HEK293T (cell line): ENCODE measurements around the gene IRF1.

Experiments
- CTCF ChIA-PET: fragments of 350-600 bp; formaldehyde crosslinking; extraction: SDS; loops from one replicate; lab custom pipeline; 2021; ENCODE audit warnings: antibody characterized with exemption, inconsistent platforms; lab: Yijun Ruan, JAX
- POLR2A ChIA-PET: fragments of 350-600 bp; formaldehyde crosslinking; extraction: SDS; loops from one replicate; lab custom pipeline; 2020; ENCODE audit warnings: antibody characterized with exemption, inconsistent platforms; lab: Yijun Ruan, JAX
- DNase-seq: peaks from one replicate; pipeline ENCODE4 v3.0.0; 2012; ENCODE audit warnings: mixed read lengths; ENCODE audit errors: extremely low spot score
- ARNT ChIP-seq: fragments of 450-650 bp; IDR thresholded peaks from 2 replicates; pipeline ENCODE4 v1.6.1; 2017; ENCODE audit warnings: mild to moderate bottlenecking
- BHLHE40 ChIP-seq: fragments of 450-650 bp; IDR thresholded peaks from 2 replicates; pipeline ENCODE4 v1.6.1; 2016; ENCODE audit warnings: mild to moderate bottlenecking, moderate library complexity, borderline replicate concordance
- CTBP1 ChIP-seq: fragments of 450-650 bp; IDR thresholded peaks from 2 replicates; pipeline ENCODE4 v1.6.1; 2016; ENCODE audit warnings: borderline replicate concordance
- ELF4 ChIP-seq: fragments of 450-650 bp; IDR thresholded peaks from 2 replicates; pipeline ENCODE4 v1.6.1; 2017; ENCODE audit warnings: antibody characterized with exemption
- FOXA1 ChIP-seq: fragments of 450-650 bp; IDR thresholded peaks from 2 replicates; pipeline ENCODE4 v1.6.1; 2016; ENCODE audit warnings: mild to moderate bottlenecking
- FOXK2 ChIP-seq: fragments of 450-650 bp; IDR thresholded peaks from 2 replicates; pipeline ENCODE4 v1.6.1; 2016; ENCODE audit warnings: mild to moderate bottlenecking
- FOXM1 ChIP-seq: fragments of 450-650 bp; IDR thresholded peaks from 2 replicates; pipeline ENCODE4 v1.6.1; 2017; ENCODE audit warnings: mild to moderate bottlenecking, borderline replicate concordance
- HDGF ChIP-seq: fragments of 450-650 bp; IDR thresholded peaks from 2 replicates; pipeline ENCODE4 v1.6.1; 2017; ENCODE audit warnings: antibody characterized with exemption, borderline replicate concordance
- L3MBTL2 ChIP-seq: fragments of 450-650 bp; conservative IDR thresholded peaks from 2 replicates; pipeline ENCODE4 v1.6.1; 2016; ENCODE audit warnings: mild to moderate bottlenecking
- LEF1 ChIP-seq: fragments of 450-650 bp; IDR thresholded peaks from 2 replicates; pipeline ENCODE4 v1.6.1; 2017; ENCODE audit warnings: mild to moderate bottlenecking, borderline replicate concordance
- NFRKB ChIP-seq: fragments of 450-650 bp; IDR thresholded peaks from 2 replicates; pipeline ENCODE4 v1.6.1; 2016; ENCODE audit warnings: mild to moderate bottlenecking, moderate library complexity
- SP1 ChIP-seq: fragments of 450-650 bp; IDR thresholded peaks from 2 replicates; pipeline ENCODE4 v1.6.1; 2017
- SUZ12 ChIP-seq: fragments of 450-650 bp; IDR thresholded peaks from 2 replicates; pipeline ENCODE4 v1.6.1; 2016; ENCODE audit warnings: mild to moderate bottlenecking
- TARDBP ChIP-seq: fragments of 450-650 bp; IDR thresholded peaks from 2 replicates; pipeline ENCODE4 v1.6.1; 2016
- ZNF384 ChIP-seq: fragments of 450-650 bp; IDR thresholded peaks from 2 replicates; pipeline ENCODE4 v1.6.1; 2016
- TF ChIP-seq, protein P1 (sequence below): fragments of 450-650 bp; IDR thresholded peaks from 2 replicates; pipeline ENCODE4 v1.6.1; 2016

The IRF1 gene

DNA sequence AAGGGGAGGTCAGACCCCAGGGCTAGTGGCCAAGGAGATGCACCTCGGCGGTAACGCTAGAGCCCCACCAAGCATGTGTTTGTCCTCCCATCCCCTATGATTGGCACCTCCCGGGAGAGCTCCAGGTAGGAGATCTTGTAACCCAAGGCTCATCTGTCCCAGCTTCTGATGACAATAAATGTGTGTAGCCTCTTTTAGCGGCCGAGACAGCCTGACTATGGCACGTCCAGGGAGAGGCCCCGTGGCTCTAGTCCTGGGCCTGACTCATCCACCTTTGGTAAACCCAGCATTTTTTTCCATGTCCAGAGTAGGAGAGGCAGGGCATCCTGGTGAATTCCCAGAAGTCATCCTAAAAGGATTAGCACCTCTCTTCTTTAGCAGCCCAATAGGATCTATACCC is 39.2 kb downstream of the IRF1 start:
- CTCF ChIA-PET = no interaction called here
- no peak for DNase-seq
- no peak for TF ChIP-seq HDGF
- no peak for TF ChIP-seq ARNT
- TF ChIP-seq L3MBTL2 = no peak
- no peak for TF ChIP-seq ZNF384
- no peak for TF ChIP-seq FOXA1
- no peak for TF ChIP-seq FOXM1
- TF ChIP-seq NFRKB = no peak
- no peak for TF ChIP-seq TARDBP
- TF ChIP-seq FOXK2 = no peak
- no peak for TF ChIP-seq ELF4
- TF ChIP-seq CTBP1 = no peak
- no peak for TF ChIP-seq BHLHE40
- TF ChIP-seq SP1 = no peak
- TF ChIP-seq, protein P1, sequence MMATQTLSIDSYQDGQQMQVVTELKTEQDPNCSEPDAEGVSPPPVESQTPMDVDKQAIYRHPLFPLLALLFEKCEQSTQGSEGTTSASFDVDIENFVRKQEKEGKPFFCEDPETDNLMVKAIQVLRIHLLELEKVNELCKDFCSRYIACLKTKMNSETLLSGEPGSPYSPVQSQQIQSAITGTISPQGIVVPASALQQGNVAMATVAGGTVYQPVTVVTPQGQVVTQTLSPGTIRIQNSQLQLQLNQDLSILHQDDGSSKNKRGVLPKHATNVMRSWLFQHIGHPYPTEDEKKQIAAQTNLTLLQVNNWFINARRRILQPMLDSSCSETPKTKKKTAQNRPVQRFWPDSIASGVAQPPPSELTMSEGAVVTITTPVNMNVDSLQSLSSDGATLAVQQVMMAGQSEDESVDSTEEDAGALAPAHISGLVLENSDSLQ = no peak
- no peak for TF ChIP-seq LEF1
- no peak for TF ChIP-seq SUZ12
- POLR2A ChIA-PET = interaction anchor here (0.8 kb wide), 1 partner anchor 29 kb away, joined by 3 read pairs; no protein-coding TSS in a partner anchor

- no peak for DNase-seq
- CTCF ChIA-PET = no interaction called here
- POLR2A ChIA-PET = no interaction called here
- TF ChIP-seq, protein P1 = no peak
- TF ChIP-seq LEF1 (no peak), FOXM1 (no peak), CTBP1 (no peak), BHLHE40 (no peak), SP1 (no peak), ARNT (no peak), FOXK2 (no peak), SUZ12 (no peak), FOXA1 (no peak), TARDBP (no peak), L3MBTL2 (no peak), HDGF (no peak), ZNF384 (no peak), NFRKB (no peak), ELF4 (no peak)
Measured at GRCh38 chr5:132449060-132449459, 41.5 kb downstream of the IRF1 start.

- TF ChIP-seq ZNF384 = no peak
- TF ChIP-seq FOXM1 = no peak
- no peak for TF ChIP-seq TARDBP
- no peak for TF ChIP-seq SUZ12
- no peak for TF ChIP-seq FOXA1
- no peak for TF ChIP-seq ARNT
- TF ChIP-seq CTBP1 = no peak
- TF ChIP-seq L3MBTL2 = no peak
- no peak for TF ChIP-seq LEF1
- TF ChIP-seq, protein P1 = no peak
- TF ChIP-seq FOXK2 = no peak
- TF ChIP-seq ELF4 = no peak
- no peak for TF ChIP-seq SP1
- no peak for TF ChIP-seq BHLHE40
- TF ChIP-seq HDGF = no peak
- TF ChIP-seq NFRKB = no peak
- ChIA-PET POLR2A (interaction anchor here (1.4 to 1.8 kb wide), 2 partner anchors 10 to 43 kb away, joined by 3 to 5 read pairs; partner anchors contain the start of gene IRF1), CTCF (no interaction called here)
- DNase-seq = no peak
Measured at GRCh38 chr5:132447196-132447595, 43.4 kb downstream of the IRF1 start.

DNA sequence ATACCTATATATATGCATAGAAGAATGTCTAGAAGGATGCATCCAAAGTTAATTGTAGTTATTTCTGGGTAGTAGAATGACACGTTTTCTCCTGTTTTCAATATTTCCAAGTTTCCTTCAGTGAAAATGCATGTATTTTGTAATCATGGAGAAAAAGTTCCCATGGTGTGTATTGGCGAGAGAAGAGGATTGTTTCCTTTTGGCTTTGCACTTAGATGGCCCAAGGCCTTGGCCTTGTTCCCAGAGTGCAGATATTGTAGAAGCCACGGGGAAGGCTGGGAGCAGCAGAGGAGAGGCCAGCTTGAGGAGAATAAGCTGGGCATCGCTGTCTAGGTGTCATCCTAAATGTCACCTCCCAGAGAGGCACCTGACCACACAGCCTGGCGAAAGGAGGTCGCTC is 44.0 kb downstream of the IRF1 start:
- no peak for DNase-seq
- ChIA-PET POLR2A (interaction anchor here (1.4 to 1.8 kb wide), 2 partner anchors 10 to 44 kb away, joined by 3 to 5 read pairs; partner anchors contain the start of gene IRF1), CTCF (no interaction called here)
- TF ChIP-seq TARDBP (no peak), FOXM1 (no peak), L3MBTL2 (no peak), SUZ12 (no peak), ARNT (no peak), FOXK2 (no peak), BHLHE40 (no peak), ELF4 (no peak), ZNF384 (no peak)

- no peak for DNase-seq
- ChIA-PET CTCF (no interaction called here), POLR2A (no interaction called here)
- TF ChIP-seq TARDBP (no peak), BHLHE40 (no peak), FOXK2 (no peak), ARNT (no peak), ZNF384 (no peak)
Measured at GRCh38 chr5:132445930-132446329, 44.6 kb downstream of the IRF1 start.

DNA sequence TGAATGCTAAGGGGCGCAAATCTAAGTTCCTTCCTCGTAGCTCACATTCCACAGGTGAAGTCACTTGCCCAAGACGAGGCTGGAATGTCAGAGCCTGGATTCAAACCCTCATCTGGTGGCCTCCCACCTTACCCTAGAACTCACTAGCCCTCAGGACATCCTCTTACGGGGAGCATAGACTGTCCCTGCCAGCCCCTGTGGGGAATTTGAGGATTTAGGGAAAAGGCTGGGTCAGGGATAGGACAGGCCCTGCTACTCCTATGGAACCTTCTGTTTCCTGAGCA is 45.0 kb downstream of the IRF1 start:
- ChIA-PET CTCF (no interaction called here), POLR2A (no interaction called here)

More for the DNA sequence above, 45.0 kb downstream of the IRF1 start:
- TF ChIP-seq ARNT = no peak
- TF ChIP-seq ELF4 = no peak
- no peak for TF ChIP-seq NFRKB
- TF ChIP-seq BHLHE40 = no peak
- no peak for TF ChIP-seq CTBP1
- TF ChIP-seq L3MBTL2 = no peak
- TF ChIP-seq, protein P1 = no peak
- TF ChIP-seq TARDBP = no peak
- no peak for TF ChIP-seq FOXK2
- DNase-seq = no peak
